ENCODE data around the gene FTO.

FTO gene

GRCh38 chr16:54071514-54071913, 367.6 kb downstream of the FTO start:
- no peak for DNase-seq (ENCODE audit: low spot score)
- no peak for FAIRE-seq

GRCh38 chr16:54072237-54072636, 368.3 kb downstream of the FTO start:
- DNase-seq (ENCODE audit: low spot score) (no peak), FAIRE-seq (no peak)

- no peak for FAIRE-seq
Measured at GRCh38 chr16:54073356-54073755, 369.4 kb downstream of the FTO start.

GRCh38 chr16:54075446-54075845, 371.5 kb downstream of the FTO start:
- DNase-seq (ENCODE audit: low spot score) (no peak), FAIRE-seq (no peak)

More at GRCh38 chr16:54073356-54073755, 369.4 kb downstream of the FTO start:
- no peak for DNase-seq (ENCODE audit: low spot score)

- no peak for DNase-seq (ENCODE audit: low spot score)
- no peak for FAIRE-seq
Measured at GRCh38 chr16:54076006-54076504, 372.1 kb downstream of the FTO start.

GRCh38 chr16:54077050-54077821, 373.3 kb downstream of the FTO start:
- peak; percentile 64 for DNase-seq (ENCODE audit: low spot score)

GRCh38 chr16:54080524-54081008, 376.6 kb downstream of the FTO start:
- FAIRE-seq: no peak
- DNase-seq (ENCODE audit: low spot score): peak; percentile 71

More at GRCh38 chr16:54077050-54077821, 373.3 kb downstream of the FTO start:
- peak; percentile 29 for FAIRE-seq

GRCh38 chr16:54086791-54087190, 382.8 kb downstream of the FTO start:
- DNase-seq (ENCODE audit: low spot score) (no peak), FAIRE-seq (no peak)

- DNase-seq (ENCODE audit: low spot score) (no peak), FAIRE-seq (no peak)
Measured at GRCh38 chr16:54090602-54091001, 386.6 kb downstream of the FTO start.

GRCh38 chr16:54093281-54093680, 389.3 kb downstream of the FTO start:
- no peak for FAIRE-seq
- no peak for DNase-seq (ENCODE audit: low spot score)

- FAIRE-seq (no peak), DNase-seq (ENCODE audit: low spot score) (no peak)
Measured at GRCh38 chr16:54094641-54095040, 390.7 kb downstream of the FTO start.

GRCh38 chr16:54096607-54097006, 392.7 kb downstream of the FTO start:
- FAIRE-seq (no peak), DNase-seq (ENCODE audit: low spot score) (no peak)

- no peak for DNase-seq (ENCODE audit: low spot score)
- FAIRE-seq: no peak
Measured at GRCh38 chr16:54097774-54098173, 393.8 kb downstream of the FTO start.

GRCh38 chr16:54098247-54098646, 394.3 kb downstream of the FTO start:
- no peak for FAIRE-seq
- no peak for DNase-seq (ENCODE audit: low spot score)

- no peak for FAIRE-seq
Measured at GRCh38 chr16:54099627-54100026, 395.7 kb downstream of the FTO start.

GRCh38 chr16:54102888-54103866, 399.2 kb downstream of the FTO start:
- no peak for FAIRE-seq
- DNase-seq (ENCODE audit: low spot score): no peak

More at GRCh38 chr16:54099627-54100026, 395.7 kb downstream of the FTO start:
- no peak for DNase-seq (ENCODE audit: low spot score)

- no peak for FAIRE-seq
Measured at GRCh38 chr16:54106057-54106456, 402.1 kb downstream of the FTO start.

GRCh38 chr16:54107583-54108202, 403.7 kb downstream of the FTO start:
- FAIRE-seq: no peak
- DNase-seq (ENCODE audit: low spot score): no peak

More at GRCh38 chr16:54106057-54106456, 402.1 kb downstream of the FTO start:
- DNase-seq (ENCODE audit: low spot score): no peak

GRCh38 chr16:54110016-54110981, 406.3 kb downstream of the FTO start:
- DNase-seq (ENCODE audit: low spot score): no peak
- FAIRE-seq: no peak
